Endothelial cell of umbilical vein (primary cell): ENCODE measurements around the gene MBTD1. TPM values are rescaled to one million over a fixed set of nuclear protein-coding genes. Genes with fewer than 3 reads are reported as not detected.

Source experiments
- BruUV-seq: library from RNA; stranded (reverse); fragments of 400-500 nt; replicated peaks from 2 replicates; lab custom pipeline; 2021; lab: Mats Ljungman, UMichigan
- CTCF ChIA-PET: fragments of 300-600, 350-600 bp; sonication (Branson Sonifier 250); formaldehyde crosslinking; loops from one replicate; lab custom pipeline; 2021; ENCODE audit warnings: antibody characterized with exemption, inconsistent platforms; lab: Charles Lee
- POLR2A ChIA-PET: fragments of 300-600, 350-600 bp; sonication (Branson Sonifier 250); formaldehyde crosslinking; loops from one replicate; lab custom pipeline; 2021; ENCODE audit warnings: antibody characterized with exemption, inconsistent platforms; lab: Charles Lee
- DNase-seq: peaks from one replicate; pipeline ENCODE4 v3.0.0-alpha.2; 2011; ENCODE audit warnings: low read depth, low spot score
- FAIRE-seq: peaks from 2 replicates; lab custom pipeline; 2011; peaks lifted over from hg19 to GRCh38; lab: Jason Lieb, UNC
- H2AFZ ChIP-seq: 2 replicates; pipeline ENCODE4 v1.6.0; 2012; ENCODE audit warnings: low read depth, low read length, control low read depth, inconsistent platforms
- H3K27ac ChIP-seq: 2 replicates; pipeline ENCODE4 v1.5.1; 2011; ENCODE audit warnings: low read depth, mild to moderate bottlenecking, control low read depth, low read length, moderate library complexity; ENCODE audit not compliant: insufficient read depth
- H3K27me3 ChIP-seq, 2 experiments: 2 replicates each; pipeline versions ENCODE4 v1.6.0 to v1.6.1; 2011; ENCODE audit warnings: low read length in 2 of 2, mixed read lengths in 1 of 2; ENCODE audit not compliant: control insufficient read depth in 2 of 2, insufficient read depth in 2 of 2
- H3K36me3 ChIP-seq, 2 experiments: 2 replicates in 1 of 2; 3 replicates in 1 of 2; pipeline ENCODE4 v1.5.1; 2011; ENCODE audit warnings: low read length in 2 of 2, mild to moderate bottlenecking in 1 of 2, moderate library complexity in 1 of 2; ENCODE audit not compliant: control insufficient read depth in 2 of 2, insufficient read depth in 2 of 2; ENCODE audit errors: extremely low read depth in 1 of 2
- H3K4me1 ChIP-seq: 3 replicates; pipeline ENCODE4 v1.5.1; 2011; ENCODE audit warnings: mild to moderate bottlenecking, low read length; ENCODE audit not compliant: control insufficient read depth, insufficient read depth; ENCODE audit errors: extremely low read depth
- H3K4me2 ChIP-seq: 2 replicates; pipeline ENCODE4 v1.6.1; 2011; ENCODE audit warnings: low read length, control low read depth, mixed read lengths; ENCODE audit not compliant: insufficient read depth
- H3K4me3 ChIP-seq, 3 experiments: fragments of 200-600 bp in 1 of 3; sonication (generic), shearing (Covaris generic) in 1 of 3; replicated peaks in 1 of 3; 2 replicates each; pipeline ENCODE4 v1.5.1; 2011 to 2016; ENCODE audit warnings: control low read depth in 3 of 3, low read length in 3 of 3, mild to moderate bottlenecking in 2 of 3, inconsistent platforms in 1 of 3, low read depth in 1 of 3, moderate library complexity in 1 of 3; ENCODE audit not compliant: insufficient read depth in 1 of 3
- H3K79me2 ChIP-seq: 2 replicates; pipeline ENCODE4 v1.6.0; 2012; ENCODE audit warnings: low read length, inconsistent platforms; ENCODE audit not compliant: control insufficient read depth, insufficient read depth
- H3K9ac ChIP-seq: replicated peaks from 2 replicates; pipeline ENCODE3; 2011; ENCODE audit warnings: low read length, control low read depth; ENCODE audit not compliant: insufficient read depth; ENCODE audit errors: extremely low read depth
- H3K9me1 ChIP-seq: replicated peaks from 3 replicates; pipeline ENCODE4 v1.6.0; 2011; ENCODE audit warnings: mild to moderate bottlenecking, low read length; ENCODE audit not compliant: control insufficient read depth, insufficient read depth; ENCODE audit errors: extremely low read depth
- H3K9me3 ChIP-seq: replicated peaks from 2 replicates; pipeline ENCODE4 v1.5.1; 2012; ENCODE audit warnings: low read length, inconsistent platforms; ENCODE audit not compliant: control insufficient read depth, insufficient read depth
- H4K20me1 ChIP-seq: replicated peaks from 2 replicates; pipeline ENCODE3; 2011; ENCODE audit warnings: mild to moderate bottlenecking, low read length; ENCODE audit not compliant: control insufficient read depth, insufficient read depth; ENCODE audit errors: extremely low read depth
- EZH2 ChIP-seq: IDR thresholded peaks from 2 replicates; pipeline ENCODE4 v1.6.1; 2012; ENCODE audit warnings: borderline replicate concordance, low read depth, mild to moderate bottlenecking, moderate library complexity, low read length, inconsistent platforms; ENCODE audit not compliant: severe bottlenecking
- FOS ChIP-seq: IDR thresholded peaks from 2 replicates; pipeline ENCODE4 v1.6.1; 2011; ENCODE audit warnings: mild to moderate bottlenecking, low read length, moderate library complexity, borderline replicate concordance; ENCODE audit not compliant: insufficient read depth
- GATA2 ChIP-seq: IDR thresholded peaks from 2 replicates; pipeline ENCODE4 v1.7.0; 2011; ENCODE audit warnings: low read depth, mild to moderate bottlenecking, moderate library complexity, mixed read lengths, low read length; ENCODE audit not compliant: insufficient read length, insufficient read depth
- JUN ChIP-seq: IDR thresholded peaks from 2 replicates; pipeline ENCODE4 v1.6.1; 2011; ENCODE audit warnings: borderline replicate concordance, low read depth; ENCODE audit not compliant: insufficient read length, insufficient read depth
- MYC ChIP-seq: IDR thresholded peaks from one replicate; pipeline ENCODE4 v1.6.1; 2011; ENCODE audit warnings: mild to moderate bottlenecking, low read depth, low read length
- POLR2A ChIP-seq: IDR thresholded peaks from 2 replicates; pipeline ENCODE4 v1.6.1; 2012; ENCODE audit warnings: low read depth, mild to moderate bottlenecking, control low read depth, low read length
- POLR2AphosphoS5 ChIP-seq: IDR thresholded peaks from 2 replicates; pipeline ENCODE4 v1.6.1; 2012; ENCODE audit warnings: low read depth, mild to moderate bottlenecking, control low read depth, low read length, moderate library complexity; ENCODE audit not compliant: insufficient read depth
- dilution Hi-C: fragments of 300-500 bp; cut with MboI; formaldehyde crosslinking; loops from one replicate; pipeline ENCODE4 v1.15.0; 2019; ENCODE audit warnings: low sequenced_read_pairs; ENCODE audit not compliant: extremely low pct_ligation_motif_present
- intact Hi-C: fragments of 100-400 bp; cut with micrococcal nuclease; formaldehyde crosslinking; loops from one replicate; pipeline ENCODE4 v1.10.0; 2022
- polyA plus RNA-seq, 4 experiments: library from polyadenylated mRNA; depleted of rRNA in 3 of 4; stranded (reverse) in 3 of 4; unstranded in 1 of 4; fragments of >200 nt; gene quantifications; 2 replicates each; pipeline versions ENCODE4 v1.2.1 to v1.2.3, GENCODE V29; 2011 to 2012; ENCODE audit warnings: missing spikeins in 1 of 4
- total RNA-seq: library from RNA; stranded (reverse); gene quantifications from 2 replicates; pipeline ENCODE4 v1.2.3, GENCODE V29; 2021
- TF ChIP-seq, protein P1 (sequence below): IDR thresholded peaks from 2 replicates; pipeline ENCODE4 v1.6.1; 2011; ENCODE audit not compliant: insufficient read depth, insufficient read length
- TF ChIP-seq, protein P2 (sequence below), 2 donors: IDR thresholded peaks; 1 replicate in 1 of 2; 2 replicates in 1 of 2; pipeline ENCODE4 v1.5.1; 2011; ENCODE audit warnings: low read length in 2 of 2, mild to moderate bottlenecking in 2 of 2, moderate library complexity in 2 of 2, control low read depth in 1 of 2, inconsistent platforms in 1 of 2, low read depth in 1 of 2; ENCODE audit not compliant: insufficient read depth in 1 of 2; ENCODE audit errors: extremely low read depth in 1 of 2

The MBTD1 gene
- total and polyA plus RNA-seq, 2 donors (not counting 3 experiments of a cell fraction or from before 2014, with no cell fraction given) = 4.8 to 14.0 TPM

DNA sequence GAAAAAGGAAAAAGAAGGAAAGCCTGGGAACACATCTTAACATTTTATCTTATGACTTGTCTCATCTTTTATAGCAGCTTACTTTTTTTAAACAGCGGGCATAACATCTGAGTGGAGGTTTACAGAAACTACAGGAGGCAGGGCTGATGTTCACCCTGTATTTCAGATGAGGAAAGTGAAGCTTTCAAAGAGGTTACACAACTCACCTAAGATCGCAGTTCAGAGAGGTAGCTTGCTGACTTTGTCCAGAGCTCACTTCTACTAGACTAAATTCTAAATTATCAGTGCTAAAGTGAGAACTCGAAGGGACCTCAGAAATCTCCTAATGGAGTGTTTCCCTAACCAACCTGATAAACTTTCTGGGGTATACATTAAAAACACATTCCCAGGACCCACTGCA is 3.7 kb downstream of the MBTD1 start:
- TF ChIP-seq GATA2 (no peak), EZH2 (no peak), JUN (no peak), POLR2A (no peak), POLR2AphosphoS5 (no peak), FOS (no peak), MYC (no peak)
- TF ChIP-seq, protein P1, sequence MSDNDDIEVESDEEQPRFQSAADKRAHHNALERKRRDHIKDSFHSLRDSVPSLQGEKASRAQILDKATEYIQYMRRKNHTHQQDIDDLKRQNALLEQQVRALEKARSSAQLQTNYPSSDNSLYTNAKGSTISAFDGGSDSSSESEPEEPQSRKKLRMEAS = no peak
- TF ChIP-seq, protein P2, sequence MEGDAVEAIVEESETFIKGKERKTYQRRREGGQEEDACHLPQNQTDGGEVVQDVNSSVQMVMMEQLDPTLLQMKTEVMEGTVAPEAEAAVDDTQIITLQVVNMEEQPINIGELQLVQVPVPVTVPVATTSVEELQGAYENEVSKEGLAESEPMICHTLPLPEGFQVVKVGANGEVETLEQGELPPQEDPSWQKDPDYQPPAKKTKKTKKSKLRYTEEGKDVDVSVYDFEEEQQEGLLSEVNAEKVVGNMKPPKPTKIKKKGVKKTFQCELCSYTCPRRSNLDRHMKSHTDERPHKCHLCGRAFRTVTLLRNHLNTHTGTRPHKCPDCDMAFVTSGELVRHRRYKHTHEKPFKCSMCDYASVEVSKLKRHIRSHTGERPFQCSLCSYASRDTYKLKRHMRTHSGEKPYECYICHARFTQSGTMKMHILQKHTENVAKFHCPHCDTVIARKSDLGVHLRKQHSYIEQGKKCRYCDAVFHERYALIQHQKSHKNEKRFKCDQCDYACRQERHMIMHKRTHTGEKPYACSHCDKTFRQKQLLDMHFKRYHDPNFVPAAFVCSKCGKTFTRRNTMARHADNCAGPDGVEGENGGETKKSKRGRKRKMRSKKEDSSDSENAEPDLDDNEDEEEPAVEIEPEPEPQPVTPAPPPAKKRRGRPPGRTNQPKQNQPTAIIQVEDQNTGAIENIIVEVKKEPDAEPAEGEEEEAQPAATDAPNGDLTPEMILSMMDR (IDR thresholded peaks at IDR 0.05; ENCODE audit: extremely low read depth in 1 of 2, insufficient read depth in 1 of 2, low read depth in 1 of 2, low read length in 2 of 2) = no peak
- no peak overlapping the region for H3K4me3 ChIP-seq
- no peak overlapping the region for H3K27ac ChIP-seq
- intact Hi-C loops = no loop called here
- no peak overlapping the region for H2AFZ ChIP-seq
- H3K79me2 ChIP-seq = peaks cover 60% of the 10 kb centered on the region
- H3K4me1 ChIP-seq = peaks cover 18% of the 10 kb centered on the region
- H3K36me3 ChIP-seq = no peaks in the 10 kb centered on the region
- DNase-seq (no peak), FAIRE-seq (no peak)
- ChIA-PET CTCF (interaction anchor here (1.8 kb wide), 1 partner anchor 13 kb away, joined by 4 read pairs; no protein-coding TSS in a partner anchor), POLR2A (no interaction called here)
- no peaks in the 10 kb centered on the region for H3K9me3 ChIP-seq
- no TSS peak for BruUV-seq
- dilution Hi-C loops = no loop called here
- no peak overlapping the region for H3K9ac ChIP-seq
- H3K9me1 ChIP-seq = no peaks in the 10 kb centered on the region
- no peaks in the 10 kb centered on the region for H3K27me3 ChIP-seq
- no peaks in the 10 kb centered on the region for H4K20me1 ChIP-seq
- no peak overlapping the region for H3K4me2 ChIP-seq
